Hematopoietic multipotent progenitor cell treated with erythropoietin and hydrocortisone succinate and interleukin-3 and kit ligand, for 6 days (in vitro differentiated cells): ENCODE measurements around the gene NFIC.
A peak's percentile ranks its signal among the peaks of the same experiment; 100 is the strongest.

Experiments used
- DNase-seq: peaks from one replicate; pipeline ENCODE4 v3.0.0-alpha.2; 2015

NFIC gene

GRCh38 chr19:3455393-3455955 lies 89.1 kb downstream of the NFIC start:
- no peak for DNase-seq

- no peak for DNase-seq
Observed at GRCh38 chr19:3455960-3456601, 89.7 kb downstream of the NFIC start.

- no peak for DNase-seq
Observed at GRCh38 chr19:3456925-3457527, 90.6 kb downstream of the NFIC start.

- no peak for DNase-seq
Observed at GRCh38 chr19:3457528-3458228, 91.3 kb downstream of the NFIC start.

- no peak for DNase-seq
Observed at GRCh38 chr19:3458229-3459088, 92.1 kb downstream of the NFIC start.

- DNase-seq = peak; percentile 67
Observed at GRCh38 chr19:3459089-3459881, 92.9 kb downstream of the NFIC start.

GRCh38 chr19:3459965-3460582 lies 93.7 kb downstream of the NFIC start:
- DNase-seq = no peak

GRCh38 chr19:3462991-3463713 lies 96.8 kb downstream of the NFIC start:
- no peak for DNase-seq

GRCh38 chr19:3463714-3464586 lies 97.6 kb downstream of the NFIC start:
- no peak for DNase-seq

- DNase-seq = no peak
Observed at GRCh38 chr19:3464587-3465235, 98.3 kb downstream of the NFIC start.

- DNase-seq = no peak
Observed at GRCh38 chr19:3465552-3465951, 99.2 kb downstream of the NFIC start.

- no peak for DNase-seq
Observed at GRCh38 chr19:3466635-3467034, 100.3 kb downstream of the NFIC start.

GRCh38 chr19:3467437-3468198 lies 101.2 kb downstream of the NFIC start:
- DNase-seq = no peak

- no peak for DNase-seq
Observed at GRCh38 chr19:3468211-3468610, 101.8 kb downstream of the NFIC start.

- no peak for DNase-seq
Observed at GRCh38 chr19:3469638-3470499, 103.5 kb downstream of the NFIC start.

GRCh38 chr19:3470500-3471128 lies 104.2 kb downstream of the NFIC start:
- DNase-seq = no peak
